Measurements from ENCODE around the gene DSN1.

The DSN1 gene

GRCh38 chr20:36717021-36717420 is 56.5 kb downstream of the DSN1 start:
- Histone ChIP-seq H3K9me3 (ENCODE audit: control insufficient read depth, insufficient read depth, low read length) (no peaks in the 10 kb centered on the region), H3K4me1 (ENCODE audit: control insufficient read depth, insufficient read depth, low read length) (no peaks in the 10 kb centered on the region), H3K27me3 (ENCODE audit: control insufficient read depth, insufficient read depth, low read length) (no peaks in the 10 kb centered on the region), H3K36me3 (ENCODE audit: control insufficient read depth, insufficient read depth, low read length) (no peaks in the 10 kb centered on the region), H3K4me3 (ENCODE audit: low read depth, low read length) (no peak overlapping the region), H3K9ac (ENCODE audit: low read depth, low read length) (no peak overlapping the region)

- Histone ChIP-seq H3K4me1 (ENCODE audit: control insufficient read depth, insufficient read depth, low read length) (no peaks in the 10 kb centered on the region), H3K27me3 (ENCODE audit: control insufficient read depth, insufficient read depth, low read length) (no peaks in the 10 kb centered on the region), H3K4me3 (ENCODE audit: low read depth, low read length) (no peak overlapping the region), H3K36me3 (ENCODE audit: control insufficient read depth, insufficient read depth, low read length) (no peaks in the 10 kb centered on the region), H3K9ac (ENCODE audit: low read depth, low read length) (no peak overlapping the region), H3K9me3 (ENCODE audit: control insufficient read depth, insufficient read depth, low read length) (no peaks in the 10 kb centered on the region)
These were observed 60.8 kb downstream of the DSN1 start for GRCh38 chr20:36712775-36713174.

GRCh38 chr20:36709126-36709525 is 64.4 kb downstream of the DSN1 start:
- Histone ChIP-seq H3K4me1 (ENCODE audit: control insufficient read depth, insufficient read depth, low read length) (no peaks in the 10 kb centered on the region), H3K27me3 (ENCODE audit: control insufficient read depth, insufficient read depth, low read length) (no peaks in the 10 kb centered on the region)

GRCh38 chr20:36703530-36703929 is 70.0 kb downstream of the DSN1 start:
- Histone ChIP-seq H3K9me3 (ENCODE audit: control insufficient read depth, insufficient read depth, low read length) (no peaks in the 10 kb centered on the region), H3K4me3 (ENCODE audit: low read depth, low read length) (no peak overlapping the region), H3K27me3 (ENCODE audit: control insufficient read depth, insufficient read depth, low read length) (no peaks in the 10 kb centered on the region), H3K36me3 (ENCODE audit: control insufficient read depth, insufficient read depth, low read length) (no peaks in the 10 kb centered on the region), H3K9ac (ENCODE audit: low read depth, low read length) (no peak overlapping the region), H3K4me1 (ENCODE audit: control insufficient read depth, insufficient read depth, low read length) (peaks cover 3% of the 10 kb centered on the region)

More at GRCh38 chr20:36709126-36709525, 64.4 kb downstream of the DSN1 start:
- H3K9ac ChIP-seq (ENCODE audit: low read depth, low read length): no peak overlapping the region
- no peaks in the 10 kb centered on the region for H3K36me3 ChIP-seq (ENCODE audit: control insufficient read depth, insufficient read depth, low read length)
- no peaks in the 10 kb centered on the region for H3K9me3 ChIP-seq (ENCODE audit: control insufficient read depth, insufficient read depth, low read length)
- H3K4me3 ChIP-seq (ENCODE audit: low read depth, low read length): no peak overlapping the region
